Measurements from ENCODE around the gene AREL1.

The AREL1 gene

DNA sequence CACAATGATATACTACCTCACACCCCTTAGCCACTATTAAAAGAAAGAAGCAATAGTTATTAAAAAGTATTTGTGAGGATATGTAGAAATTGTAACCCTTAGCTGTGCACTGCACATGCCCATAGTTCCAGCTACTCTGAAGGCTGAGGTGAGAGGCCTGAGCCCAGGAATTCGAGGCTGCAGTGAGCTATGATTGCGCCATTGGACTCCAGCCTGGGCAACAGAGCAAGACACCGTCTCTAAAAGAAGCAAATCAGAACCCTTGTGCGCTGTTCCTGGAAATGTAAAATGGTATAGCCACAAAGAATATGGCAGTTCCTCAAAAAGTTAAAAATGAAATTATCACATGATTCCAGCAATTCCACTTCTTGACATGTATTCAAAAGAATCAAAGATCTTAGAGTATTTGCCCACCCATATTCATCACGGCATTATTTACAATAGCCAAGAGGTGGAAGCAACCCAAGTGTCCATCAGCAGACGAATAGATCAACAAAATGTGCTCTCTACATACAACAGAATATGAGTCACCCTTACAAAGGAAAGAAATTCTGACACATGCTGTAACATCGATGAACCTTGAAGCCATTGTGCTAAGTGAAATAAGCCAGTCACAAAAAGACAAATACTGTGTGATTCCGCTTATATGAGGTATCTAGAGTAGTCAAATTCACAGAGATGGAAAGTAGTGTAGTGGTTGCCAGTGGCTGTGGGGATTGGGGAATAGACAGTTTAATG lies 26.6 kb upstream of the AREL1 start:
- no peak for DNase-seq (ENCODE audit: low read depth)
- no peak for TF ChIP-seq CTCF (IDR thresholded peaks at IDR 0.05; ENCODE audit: control insufficient read depth, insufficient read depth, low read depth, low read length, missing control alignments)
- no peak overlapping the region for H3K4me3 ChIP-seq (ENCODE audit: control insufficient read depth, low read depth, low read length)

GRCh38 chr14:74737753-74738325 lies 25.0 kb upstream of the AREL1 start:
- no peak for DNase-seq (ENCODE audit: low read depth)
- no peak overlapping the region for H3K4me3 ChIP-seq (ENCODE audit: control insufficient read depth, low read depth, low read length)
- TF ChIP-seq CTCF (IDR thresholded peaks at IDR 0.05; ENCODE audit: control insufficient read depth, insufficient read depth, low read depth, low read length, missing control alignments), result no peak

DNA sequence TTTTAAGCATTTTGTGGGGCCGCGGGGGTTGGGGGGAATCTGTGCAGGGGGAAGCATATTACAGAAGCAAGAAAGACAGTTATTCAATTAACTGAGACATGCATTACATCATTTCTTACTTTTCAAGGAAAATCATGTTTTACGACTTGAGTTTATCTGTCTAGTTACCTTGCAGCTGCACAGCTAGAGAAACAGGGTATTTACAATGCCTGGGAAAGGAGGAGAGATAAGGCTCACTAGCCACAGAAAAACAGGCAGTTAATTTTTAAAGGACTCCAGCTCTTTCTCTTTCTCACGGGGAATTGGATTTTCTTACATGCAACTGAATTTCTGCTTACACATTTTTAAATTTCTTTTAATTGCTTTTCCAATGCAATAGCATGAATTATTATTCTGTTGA lies 22.2 kb upstream of the AREL1 start:
- H3K4me3 ChIP-seq (ENCODE audit: control insufficient read depth, low read depth, low read length), result no peak overlapping the region
- DNase-seq (ENCODE audit: low read depth), result no peak
- no peak for TF ChIP-seq CTCF (IDR thresholded peaks at IDR 0.05; ENCODE audit: control insufficient read depth, insufficient read depth, low read depth, low read length, missing control alignments)

DNA sequence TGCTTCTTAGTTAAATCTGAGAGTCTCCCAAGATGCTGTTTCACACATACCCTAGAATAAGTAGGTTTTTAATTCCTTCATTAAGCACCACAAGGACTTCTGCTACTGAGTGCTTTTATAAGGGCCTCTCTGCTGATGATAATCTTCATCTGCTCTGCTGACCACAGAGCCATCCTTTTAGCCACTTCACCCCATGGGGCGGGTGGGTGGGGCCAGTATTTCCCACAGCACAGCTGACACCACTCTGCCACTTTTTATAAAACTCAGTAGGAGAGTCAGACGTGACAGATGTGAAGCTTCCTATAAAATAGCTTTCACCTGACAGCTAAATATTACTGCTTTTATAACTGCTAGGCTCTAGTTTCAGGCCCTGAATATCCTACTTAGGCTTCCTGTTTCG lies 20.3 kb upstream of the AREL1 start:
- H3K4me3 ChIP-seq (ENCODE audit: control insufficient read depth, low read depth, low read length), result no peak overlapping the region
- TF ChIP-seq CTCF (IDR thresholded peaks at IDR 0.05; ENCODE audit: control insufficient read depth, insufficient read depth, low read depth, low read length, missing control alignments), result no peak
- DNase-seq (ENCODE audit: low read depth), result no peak

DNA sequence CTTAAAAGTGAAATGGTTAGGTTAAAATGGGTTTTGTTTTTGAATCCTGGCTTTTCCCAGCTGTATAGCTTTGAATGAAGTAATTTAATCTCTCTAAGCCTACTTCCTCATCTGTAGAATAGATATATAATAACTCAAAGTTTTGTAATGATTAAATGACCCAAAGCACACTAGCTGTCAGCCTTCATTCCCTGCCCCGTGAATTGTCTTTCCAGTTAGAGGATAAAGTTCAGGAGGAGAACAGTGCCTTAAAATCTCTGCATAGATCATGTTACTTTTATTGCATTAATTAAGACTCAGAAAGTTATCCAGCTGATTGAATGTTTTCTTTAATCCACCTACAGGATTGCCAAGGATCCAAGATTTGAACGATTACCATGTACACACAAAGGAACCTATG lies 19.5 kb upstream of the AREL1 start:
- no peak for DNase-seq (ENCODE audit: low read depth)
- no peak overlapping the region for H3K4me3 ChIP-seq (ENCODE audit: control insufficient read depth, low read depth, low read length)
- no peak for TF ChIP-seq CTCF (IDR thresholded peaks at IDR 0.05; ENCODE audit: control insufficient read depth, insufficient read depth, low read depth, low read length, missing control alignments)

GRCh38 chr14:74723134-74723533 lies 10.3 kb upstream of the AREL1 start:
- no peak for DNase-seq (ENCODE audit: low read depth)
- no peak overlapping the region for H3K4me3 ChIP-seq (ENCODE audit: control insufficient read depth, low read depth, low read length)
- no peak for TF ChIP-seq CTCF (IDR thresholded peaks at IDR 0.05; ENCODE audit: control insufficient read depth, insufficient read depth, low read depth, low read length, missing control alignments)

Measured in AG09309 (cell line).